Measurements from ENCODE around the gene ZNF550.

The ZNF550 gene

GRCh38 chr19:57559404-57560025, at the start of gene ZNF550:
Gene ZNF550, minus strand, starts transcription at chr19:57559863. Its CDS starts 181 bp downstream, at chr19:57559682.
- peak; percentile 77 for DNase-seq

GRCh38 chr19:57606931-57607330, 47.3 kb upstream of the ZNF550 start:
- no peak for DNase-seq

- DNase-seq: peak; percentile 85
These were observed 40.2 kb upstream of the ZNF550 start, which contains the start of gene ZNF530 for GRCh38 chr19:57599761-57600383. Gene ZNF530, plus strand, starts transcription at chr19:57599885. Its CDS starts 4,461 bp downstream, at chr19:57604346.

GRCh38 chr19:57599377-57599760, 39.7 kb upstream of the ZNF550 start:
- no peak for DNase-seq

- DNase-seq: no peak
These were observed 27.9 kb upstream of the ZNF550 start for GRCh38 chr19:57587529-57587928.

GRCh38 chr19:57583521-57584416, 24.1 kb upstream of the ZNF550 start, which contains the start of gene ZIK1:
Gene ZIK1, plus strand, starts transcription at chr19:57584145. Its CDS starts 212 bp downstream, at chr19:57584357.
- DNase-seq: peak; percentile 89

- DNase-seq: no peak
These were observed 23.4 kb upstream of the ZNF550 start for GRCh38 chr19:57583104-57583520.

GRCh38 chr19:57578487-57579205, 19.0 kb upstream of the ZNF550 start, which contains the start of gene ZNF416:
Gene ZNF416, minus strand, starts transcription at chr19:57578911. Its CDS starts 207 bp downstream, at chr19:57578704.
- DNase-seq: peak; percentile 98

- no peak for DNase-seq
These were observed 17.0 kb upstream of the ZNF550 start for GRCh38 chr19:57576661-57577060.

GRCh38 chr19:57572415-57572947, 12.8 kb upstream of the ZNF550 start:
- DNase-seq: no peak

- DNase-seq: no peak
These were observed 11.0 kb upstream of the ZNF550 start for GRCh38 chr19:57570707-57571106.

GRCh38 chr19:57566396-57567265, 7.0 kb upstream of the ZNF550 start:
- DNase-seq: no peak

- DNase-seq: no peak
These were observed 3.9 kb upstream of the ZNF550 start for GRCh38 chr19:57563547-57563946.

- DNase-seq: no peak
These were observed 407 bp upstream of the ZNF550 start for GRCh38 chr19:57560049-57560491.

- DNase-seq: no peak
These were observed 657 bp downstream of the ZNF550 start for GRCh38 chr19:57559008-57559403.

GRCh38 chr19:57558525-57558924, 1.1 kb downstream of the ZNF550 start:
- DNase-seq: no peak

GRCh38 chr19:57557659-57558058, 2.0 kb downstream of the ZNF550 start:
- no peak for DNase-seq

- DNase-seq: no peak
These were observed 7.2 kb downstream of the ZNF550 start for GRCh38 chr19:57552432-57552831.

- no peak for DNase-seq
These were observed 13.2 kb downstream of the ZNF550 start for GRCh38 chr19:57546513-57546912.

- no peak for DNase-seq
These were observed 21.6 kb downstream of the ZNF550 start for GRCh38 chr19:57537953-57538547.

Measured in NCI-H1694 (cell line).